IPS DF 6.9 (cell line): Measurements from ENCODE around the gene FAM131C.

ENCODE experiments used
- DNase-seq: peaks from one replicate; pipeline ENCODE4 v3.0.0-alpha.2; 2013; ENCODE audit warnings: low read depth, low spot score
- H3K27ac ChIP-seq: one replicate; pipeline ENCODE4 v1.5.1; 2013; ENCODE audit warnings: low read length, control low read depth
- H3K27me3 ChIP-seq: 2 replicates; pipeline ENCODE4 v1.6.1; 2013; ENCODE audit warnings: mild to moderate bottlenecking, low read length; ENCODE audit not compliant: control insufficient read depth, insufficient read depth
- H3K36me3 ChIP-seq: 2 replicates; pipeline ENCODE4 v1.6.1; 2013; ENCODE audit warnings: low read length; ENCODE audit not compliant: control insufficient read depth, insufficient read depth
- H3K4me1 ChIP-seq: 2 replicates; pipeline ENCODE4 v1.6.1; 2013; ENCODE audit warnings: low read length; ENCODE audit not compliant: control insufficient read depth, insufficient read depth
- H3K4me3 ChIP-seq: 2 replicates; pipeline ENCODE4 v1.5.1; 2013; ENCODE audit warnings: mild to moderate bottlenecking, low read length
- H3K9me3 ChIP-seq: 2 replicates; pipeline ENCODE4 v1.6.1; 2013; ENCODE audit warnings: low read length, inconsistent platforms; ENCODE audit not compliant: control insufficient read depth, insufficient read depth
- WGBS: extraction: QIAGEN DNeasy Blood & Tissue Kit; methylation state at CpG from one replicate; pipeline ENCODE4 v1.1.7; 2013; ENCODE audit warnings: mixed read lengths, missing lambda C conversion rate; ENCODE audit not compliant: insufficient read length, insufficient coverage; 5-methylcytosine and 5-hydroxymethylcytosine counted together

Gene FAM131C

DNA sequence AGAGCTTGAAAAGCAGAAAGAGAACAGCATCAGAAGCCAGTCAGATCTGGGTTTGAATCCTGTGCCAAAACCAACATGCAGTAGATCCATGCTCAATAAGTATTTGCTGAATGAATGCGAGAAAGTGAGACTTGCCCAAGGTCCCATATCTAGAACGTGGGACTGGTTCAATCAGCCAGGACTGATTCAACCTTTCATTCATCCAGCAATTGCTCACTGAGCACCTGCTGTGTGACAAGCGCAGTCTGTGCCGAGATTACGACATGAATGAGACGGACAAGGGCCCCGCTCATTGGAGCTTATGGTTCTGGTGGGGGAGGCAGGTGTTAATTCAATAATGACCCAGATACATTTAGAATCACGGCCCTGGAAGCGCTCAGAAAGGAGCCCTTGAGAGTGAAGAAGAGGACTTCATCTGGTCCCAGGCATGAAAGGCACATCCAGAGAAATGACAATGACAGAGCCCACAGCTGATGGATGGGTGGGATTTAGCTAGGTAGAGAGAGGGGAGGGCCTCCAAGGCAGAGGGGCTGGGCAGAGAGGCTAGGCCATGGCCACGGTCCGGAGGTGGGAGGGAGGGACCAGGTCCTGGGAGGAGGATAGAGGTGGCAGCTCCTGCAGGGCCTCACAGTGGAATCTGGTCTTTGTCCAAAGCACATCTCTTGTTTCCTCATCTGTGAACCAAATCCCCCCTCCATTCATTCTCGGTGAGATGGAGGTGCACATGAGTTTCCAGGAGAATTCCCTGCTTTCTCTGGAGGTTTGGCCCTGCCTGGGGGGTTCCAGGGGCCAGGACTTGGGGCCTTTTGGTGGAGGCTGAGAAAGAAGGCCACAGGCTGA, 4.2 kb upstream of the FAM131C start:
- DNase-seq = no peak
- Histone ChIP-seq H3K4me3 (no peak overlapping the region), H3K36me3 (no peaks in the 10 kb centered on the region; the same call in 1 of the 2 replicates), H3K4me1 (peaks cover 2% of the 10 kb centered on the region; the same call in 1 of the 2 replicates), H3K27ac (no peak overlapping the region), H3K9me3 (no peaks in the 10 kb centered on the region), H3K27me3 (peaks cover 4% of the 10 kb centered on the region; the same call in 1 of the 2 replicates)
- WGBS = no CpG with 5 or more reads among the region's 12 CpGs

DNA sequence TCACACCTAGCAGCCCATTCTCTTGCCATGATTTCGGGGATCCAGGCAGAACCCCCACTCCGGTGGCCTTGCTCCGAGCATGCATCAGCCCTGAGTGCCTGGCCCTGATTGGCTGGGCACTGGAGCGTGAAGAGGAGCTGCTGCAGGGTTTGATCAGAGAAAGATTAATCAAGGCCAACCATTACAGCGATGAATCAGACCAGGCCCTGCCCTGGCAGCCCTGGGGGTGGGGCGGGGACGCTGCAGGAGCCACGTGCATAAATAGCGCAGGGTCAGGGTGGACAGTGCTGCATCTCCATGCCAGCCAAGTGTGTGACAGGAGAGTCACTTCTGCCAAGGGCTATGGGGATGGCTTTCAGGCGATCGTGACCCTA, 3.4 kb upstream of the FAM131C start:
- no peak for DNase-seq
- no peak overlapping the region for H3K27ac ChIP-seq
- no peaks in the 10 kb centered on the region; the same call in 1 of the 2 replicates for H3K36me3 ChIP-seq
- H3K9me3 ChIP-seq = no peaks in the 10 kb centered on the region
- no peak overlapping the region for H3K4me3 ChIP-seq
- H3K27me3 ChIP-seq = peaks cover 8% of the 10 kb centered on the region; the same call in 1 of the 2 replicates
- WGBS = no CpG with 5 or more reads among the region's 11 CpGs
- peaks cover 3% of the 10 kb centered on the region; the same call in 1 of the 2 replicates for H3K4me1 ChIP-seq

DNA sequence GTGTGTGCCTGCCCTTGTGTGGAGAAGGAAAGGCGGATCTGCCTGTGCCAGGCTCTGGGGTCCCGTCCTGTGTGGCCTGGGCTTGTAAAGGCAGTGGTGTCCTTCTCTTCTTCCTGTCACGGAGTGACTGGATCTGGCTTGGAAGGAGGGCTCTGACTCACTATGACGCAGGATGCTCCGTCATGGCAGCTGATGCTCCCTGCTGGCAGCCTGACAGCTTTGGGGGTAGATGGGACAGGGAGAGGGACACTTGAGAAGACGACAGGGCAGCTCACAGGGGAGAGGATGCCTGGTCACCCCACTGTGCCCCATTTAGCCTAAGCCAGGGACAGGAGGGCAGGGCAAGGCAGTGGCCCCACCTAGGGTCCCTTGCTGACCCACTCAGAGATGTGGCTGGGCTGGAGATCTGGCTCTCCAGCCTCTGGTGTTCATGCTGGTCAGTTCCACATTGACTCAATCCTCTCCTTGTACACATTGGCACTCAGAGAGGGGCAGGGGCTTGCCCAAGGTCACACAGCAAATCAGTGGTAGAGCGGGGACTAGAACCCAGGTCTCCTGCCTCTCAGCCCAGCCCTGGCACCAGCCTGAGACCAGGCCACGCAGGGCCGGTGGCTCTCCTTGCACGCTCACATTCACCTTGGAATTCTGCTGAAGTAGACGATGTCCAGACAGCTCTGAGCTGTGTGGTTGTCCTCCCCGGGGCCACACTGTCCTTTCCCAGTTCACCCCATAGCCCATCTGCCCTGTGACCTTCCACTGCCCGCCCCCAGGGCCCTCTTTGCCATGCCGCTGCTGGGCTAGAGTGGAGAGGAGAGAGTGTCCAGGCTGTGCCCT, 2.8 kb upstream of the FAM131C start:
- no peak overlapping the region for H3K27ac ChIP-seq
- H3K4me3 ChIP-seq = no peak overlapping the region
- no CpG with 5 or more reads among the region's 14 CpGs for WGBS
- no peaks in the 10 kb centered on the region for H3K9me3 ChIP-seq
- H3K4me1 ChIP-seq = peaks cover 3% of the 10 kb centered on the region; the same call in 1 of the 2 replicates
- H3K36me3 ChIP-seq = no peaks in the 10 kb centered on the region; the same call in 1 of the 2 replicates
- DNase-seq = no peak
- H3K27me3 ChIP-seq = peaks cover 8% of the 10 kb centered on the region; the same call in 1 of the 2 replicates

DNA sequence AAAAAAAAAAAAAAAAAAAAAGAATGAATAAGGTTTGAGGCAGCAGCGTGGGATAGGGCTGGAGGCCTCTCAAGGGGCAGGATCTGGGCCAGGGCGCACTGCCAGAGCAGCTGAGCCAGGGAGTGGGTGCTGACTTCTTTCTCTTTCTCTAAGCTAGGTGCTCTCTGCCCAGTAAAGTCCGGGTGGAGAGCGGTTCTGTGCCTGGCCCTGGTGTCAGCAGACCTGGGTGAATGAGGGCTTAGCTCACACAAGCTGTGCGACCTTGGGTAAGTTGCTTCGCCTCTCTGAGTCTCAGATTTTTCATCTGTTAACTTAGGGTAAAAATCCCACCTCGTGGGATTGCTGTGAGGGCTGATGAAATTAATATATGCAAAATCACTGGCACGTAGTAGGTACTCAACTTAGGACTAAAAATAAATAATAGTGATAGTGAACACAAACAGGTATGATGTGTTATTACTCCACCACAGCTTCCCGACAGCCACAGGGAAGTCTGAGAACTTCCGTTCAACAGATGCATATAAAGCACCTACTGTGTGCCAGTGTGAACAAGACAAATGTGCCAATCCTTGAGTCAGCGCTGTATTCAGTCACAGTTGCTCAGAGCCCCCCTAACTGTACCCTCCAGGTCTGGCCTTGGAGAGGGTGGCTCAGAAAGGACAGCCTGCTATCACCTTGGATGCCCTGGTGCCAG, 2.0 kb upstream of the FAM131C start:
- no CpG with 5 or more reads among the region's 11 CpGs for WGBS
- no peaks in the 10 kb centered on the region for H3K9me3 ChIP-seq
- no peak overlapping the region for H3K27ac ChIP-seq
- peaks cover 3% of the 10 kb centered on the region; the same call in 1 of the 2 replicates for H3K4me1 ChIP-seq
- no peaks in the 10 kb centered on the region; the same call in 1 of the 2 replicates for H3K36me3 ChIP-seq
- DNase-seq = no peak
- no peak overlapping the region for H3K4me3 ChIP-seq
- peaks cover 8% of the 10 kb centered on the region; the same call in 1 of the 2 replicates for H3K27me3 ChIP-seq

DNA sequence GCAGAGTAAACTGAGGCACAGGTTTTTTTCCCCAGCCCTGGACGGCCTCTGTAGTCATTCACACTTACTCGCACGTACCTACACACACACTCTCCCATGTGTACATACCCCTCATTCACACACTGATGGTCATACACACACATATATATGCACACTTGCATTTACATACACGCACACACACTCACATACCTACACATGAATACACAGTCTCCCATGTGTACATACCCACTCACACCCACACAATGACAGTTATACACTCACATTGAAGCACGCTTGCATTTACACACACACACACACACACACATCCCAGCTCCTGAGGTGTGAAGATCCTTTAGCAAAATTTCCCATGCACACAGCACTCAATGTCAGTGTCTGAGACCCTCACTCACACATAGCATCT, 766 bp upstream of the FAM131C start:
- H3K4me3 ChIP-seq = no peak overlapping the region
- peaks cover 3% of the 10 kb centered on the region; the same call in 1 of the 2 replicates for H3K4me1 ChIP-seq
- H3K36me3 ChIP-seq = no peaks in the 10 kb centered on the region; the same call in 1 of the 2 replicates
- H3K27ac ChIP-seq = no peak overlapping the region
- no CpG with 5 or more reads among the region's 5 CpGs for WGBS
- DNase-seq = no peak
- peaks cover 8% of the 10 kb centered on the region; the same call in 1 of the 2 replicates for H3K27me3 ChIP-seq
- no peaks in the 10 kb centered on the region for H3K9me3 ChIP-seq

DNA sequence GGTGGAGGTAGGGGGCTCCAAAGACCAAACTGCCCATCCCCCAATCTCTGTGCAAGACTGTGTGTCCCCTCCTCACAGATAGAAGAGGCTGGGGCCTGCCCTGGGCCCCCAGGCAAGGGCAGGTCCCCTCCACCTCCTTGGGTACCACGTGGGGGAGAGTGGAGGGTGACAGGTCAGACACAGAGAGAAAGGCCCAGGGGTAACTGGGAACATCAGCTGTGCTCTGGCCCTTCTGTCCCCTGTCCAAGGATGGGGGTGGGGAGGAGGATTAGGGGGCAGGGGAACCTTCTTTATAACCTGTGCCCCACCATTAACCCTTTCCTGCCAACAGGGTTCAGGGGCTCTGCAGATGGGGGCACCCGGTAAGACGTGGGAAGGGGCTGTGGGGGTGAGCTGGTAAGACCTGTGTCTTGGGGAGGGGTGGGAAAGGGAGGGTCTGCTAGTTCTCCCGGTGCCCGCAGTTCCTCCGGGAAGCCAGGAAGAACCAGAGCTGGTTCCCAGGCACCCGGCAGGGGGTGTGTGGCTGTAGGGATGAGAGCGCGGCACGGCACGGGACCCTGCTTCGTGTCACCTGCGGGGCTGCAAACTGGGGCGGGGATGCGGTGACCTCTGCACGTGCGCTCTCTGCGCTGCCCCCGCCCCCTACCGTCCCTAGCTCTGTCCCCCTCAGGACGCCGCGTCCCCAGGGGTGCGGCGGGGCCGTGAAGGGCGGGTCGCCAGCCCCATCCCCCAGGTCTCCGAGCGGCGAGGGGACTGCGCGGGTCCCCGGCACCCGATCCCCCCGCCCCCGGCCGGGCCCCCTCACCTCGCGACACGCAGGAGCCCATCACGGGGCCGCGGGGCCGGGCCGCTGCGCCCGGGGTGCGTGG, 601 bp downstream of the FAM131C start:
- H3K9me3 ChIP-seq = no peaks in the 10 kb centered on the region
- H3K27me3 ChIP-seq = peaks cover 8% of the 10 kb centered on the region; the same call in 1 of the 2 replicates
- no peak overlapping the region for H3K27ac ChIP-seq
- peak overlapping the region; percentile 38; the same call in 1 of the 2 replicates for H3K4me3 ChIP-seq
- WGBS = no CpG with 5 or more reads among the region's 49 CpGs
- peaks cover 3% of the 10 kb centered on the region; the same call in 1 of the 2 replicates for H3K4me1 ChIP-seq
- no peak for DNase-seq
- H3K36me3 ChIP-seq = no peaks in the 10 kb centered on the region; the same call in 1 of the 2 replicates

DNA sequence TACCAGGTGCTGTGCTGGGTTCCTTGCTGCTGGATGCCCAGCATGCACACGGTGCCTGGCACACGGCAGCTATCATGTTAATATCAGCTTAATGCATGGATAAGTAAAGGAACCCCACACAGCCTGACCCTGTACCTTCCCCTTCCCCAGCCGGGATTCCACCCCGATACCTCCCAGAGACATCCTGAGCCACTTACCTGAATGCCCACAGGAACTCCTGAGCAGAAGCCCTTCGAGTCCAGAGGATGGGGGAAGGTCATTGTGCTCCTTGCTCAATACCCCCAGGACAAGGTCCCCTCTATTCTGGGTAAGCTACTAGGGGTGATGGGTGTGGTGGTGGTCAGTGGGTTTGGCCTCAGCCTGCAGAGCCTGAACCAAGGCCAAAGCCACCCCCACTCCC, 1.4 kb downstream of the FAM131C start:
- Histone ChIP-seq H3K9me3 (no peaks in the 10 kb centered on the region), H3K36me3 (no peaks in the 10 kb centered on the region; the same call in 1 of the 2 replicates), H3K4me1 (peaks cover 7% of the 10 kb centered on the region), H3K27ac (no peak overlapping the region), H3K27me3 (peaks cover 8% of the 10 kb centered on the region; the same call in 1 of the 2 replicates), H3K4me3 (no peak overlapping the region)
- WGBS = no CpG with 5 or more reads among the region's 5 CpGs
- DNase-seq = no peak

DNA sequence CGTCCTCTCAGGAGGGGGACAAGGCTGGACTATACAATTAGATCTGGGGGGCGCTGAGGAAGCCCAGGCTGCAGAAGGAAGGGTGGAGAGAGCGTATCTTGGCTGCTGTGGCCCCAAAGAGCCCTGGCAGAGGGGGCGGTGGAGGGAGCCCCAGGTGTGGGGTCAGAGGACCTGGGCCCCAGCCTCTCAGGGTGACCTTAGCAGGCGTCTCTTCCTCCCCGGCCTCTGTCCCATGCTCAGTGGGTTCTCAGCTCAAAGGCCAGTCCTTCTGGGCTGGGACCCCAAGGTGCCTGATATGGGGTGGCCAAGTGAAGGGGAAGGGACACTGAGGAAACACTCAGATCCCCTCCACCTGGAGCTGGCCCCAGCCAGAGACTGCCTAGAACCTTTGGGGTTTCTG, 1.8 kb downstream of the FAM131C start:
- no peaks in the 10 kb centered on the region; the same call in 1 of the 2 replicates for H3K36me3 ChIP-seq
- no peak for DNase-seq
- WGBS = no CpG with 5 or more reads among the region's 6 CpGs
- no peak overlapping the region for H3K4me3 ChIP-seq
- peaks cover 8% of the 10 kb centered on the region; the same call in 1 of the 2 replicates for H3K27me3 ChIP-seq
- no peak overlapping the region for H3K27ac ChIP-seq
- no peaks in the 10 kb centered on the region for H3K9me3 ChIP-seq
- peaks cover 7% of the 10 kb centered on the region for H3K4me1 ChIP-seq

DNA sequence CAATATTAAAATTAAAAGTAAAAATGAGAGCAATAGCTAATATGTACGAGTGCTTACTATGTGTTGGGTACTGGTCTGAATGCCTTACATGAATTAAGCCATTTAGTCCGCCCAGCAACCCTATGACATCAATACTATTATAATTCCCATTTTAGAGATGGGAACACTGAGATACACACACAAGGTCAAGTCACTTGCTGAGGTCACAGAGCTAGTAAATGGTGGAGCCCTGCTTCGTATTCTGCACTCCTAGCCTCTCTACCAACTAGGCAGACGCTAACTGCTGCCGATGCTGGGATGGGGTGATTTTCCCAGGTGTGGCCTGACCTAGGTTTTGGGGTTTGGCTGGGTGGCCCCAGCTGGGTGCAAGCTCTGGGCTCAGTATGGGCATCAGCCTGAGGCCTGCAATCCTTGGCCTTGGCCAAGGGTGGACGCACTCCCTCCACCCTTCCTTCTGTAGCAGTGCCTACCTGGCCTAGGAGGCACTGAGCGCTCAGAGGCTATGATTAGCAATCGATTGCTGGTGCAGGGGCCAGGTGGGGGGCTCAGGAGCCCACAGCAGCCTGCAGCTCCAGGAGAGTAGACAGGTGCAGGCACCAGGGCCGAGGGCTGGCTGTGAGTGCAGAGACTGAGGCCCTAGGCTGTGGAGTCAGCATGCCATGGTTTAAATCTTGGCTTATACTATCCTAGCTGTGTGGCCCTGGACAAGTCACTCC, 2.7 kb downstream of the FAM131C start:
- no CpG with 5 or more reads among the region's 9 CpGs for WGBS
- no peak for DNase-seq
- no peaks in the 10 kb centered on the region for H3K9me3 ChIP-seq
- no peaks in the 10 kb centered on the region; the same call in 1 of the 2 replicates for H3K36me3 ChIP-seq
- H3K27me3 ChIP-seq = peaks cover 8% of the 10 kb centered on the region; the same call in 1 of the 2 replicates
- peaks cover 7% of the 10 kb centered on the region for H3K4me1 ChIP-seq
- H3K4me3 ChIP-seq = no peak overlapping the region
- no peak overlapping the region for H3K27ac ChIP-seq
